GM18511 (cell line): Measurements from ENCODE around the gene TMEM186.
"Not testable (repeated sequence)": the region's sequence is repeated elsewhere in the genome, so short reads cannot be mapped to it uniquely, and the experiment has no call there.

Experiments
- ATAC-seq: cut with Tn5 transposase; IDR thresholded peaks from one replicate; pipeline ENCODE4 v1.9.1; 2021; ENCODE audit warnings: mild to moderate bottlenecking, moderate library complexity; ENCODE audit not compliant: unreplicated experiment

TMEM186 gene

DNA sequence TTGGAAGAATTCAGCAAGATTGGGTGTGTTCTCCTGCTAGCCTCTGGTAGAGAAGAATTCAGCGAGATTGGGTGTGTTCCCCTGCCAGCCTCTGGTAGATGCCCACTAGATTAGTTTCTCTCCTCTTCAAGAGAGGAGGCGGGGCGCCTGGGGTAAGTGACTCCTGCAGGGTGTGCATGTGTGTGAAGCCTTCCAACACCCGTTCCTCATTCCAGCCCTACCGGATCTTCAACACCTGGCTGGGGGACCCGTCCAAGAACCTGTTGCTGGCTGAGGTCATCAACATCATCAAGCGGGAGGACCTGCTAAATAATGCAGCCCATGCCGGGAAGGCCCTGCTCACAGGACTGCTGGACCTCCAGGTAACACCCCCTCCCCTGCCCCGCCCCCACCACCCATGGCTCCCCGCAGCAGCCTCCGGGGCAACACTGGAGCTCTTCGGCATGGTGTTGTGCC is 21.3 kb downstream of the TMEM186 start:
- ATAC-seq, result no peak

DNA sequence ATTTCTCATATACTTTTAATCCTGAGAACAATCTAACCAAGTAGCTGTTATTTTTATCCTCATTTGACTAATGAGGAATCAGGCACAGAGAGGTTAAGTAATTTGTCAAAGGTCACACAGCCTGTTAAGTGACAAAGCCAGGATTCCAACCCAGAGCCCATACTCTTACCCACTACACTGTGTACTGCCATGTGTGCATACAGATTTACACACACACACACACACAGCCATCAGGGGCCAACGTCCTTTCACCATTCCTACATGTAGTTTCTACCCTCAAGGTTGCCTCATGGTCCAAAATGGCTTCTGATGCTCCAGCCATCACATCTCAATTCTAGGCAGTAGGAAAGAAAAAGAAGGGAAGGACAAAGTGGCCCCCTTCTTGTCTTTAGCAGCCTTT is 22.1 kb downstream of the TMEM186 start:
- ATAC-seq, result no peak

DNA sequence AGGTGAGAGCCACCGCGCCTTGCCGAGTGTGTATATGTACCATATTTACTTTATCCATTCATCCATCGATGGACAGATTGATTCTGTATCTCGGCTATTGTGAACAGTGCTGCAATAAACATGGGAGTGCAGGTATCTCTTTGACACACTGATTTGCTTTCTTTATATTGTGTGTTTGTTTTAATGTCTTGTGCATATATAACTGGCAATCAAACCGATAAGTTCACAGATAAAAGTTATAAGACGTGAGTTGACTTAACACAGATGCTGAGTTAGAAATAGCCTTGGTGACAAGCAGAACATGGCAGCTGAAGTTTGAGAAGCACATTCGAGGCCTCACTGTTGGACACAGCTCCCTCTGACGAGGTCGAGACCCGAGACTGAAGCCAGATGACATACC is 23.2 kb downstream of the TMEM186 start:
- no peak for ATAC-seq

DNA sequence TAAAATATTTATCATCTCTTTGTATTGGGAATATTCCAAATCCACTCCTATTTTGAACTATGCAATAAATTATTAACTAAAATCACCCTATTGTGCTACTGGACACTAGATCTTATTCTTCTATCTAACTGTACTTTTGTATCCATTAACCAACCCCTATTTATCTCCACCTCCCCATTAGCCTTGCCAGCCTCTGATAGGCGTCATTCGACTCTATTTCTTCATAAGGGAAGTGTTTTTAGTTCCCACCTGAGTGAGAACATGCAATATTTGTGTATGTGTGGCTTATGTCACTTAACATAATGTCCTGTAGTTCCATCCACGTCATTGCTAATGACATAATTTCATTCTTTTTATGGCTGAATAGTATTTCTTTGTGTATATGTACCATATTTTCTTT is 23.9 kb downstream of the TMEM186 start:
- no peak for ATAC-seq

DNA sequence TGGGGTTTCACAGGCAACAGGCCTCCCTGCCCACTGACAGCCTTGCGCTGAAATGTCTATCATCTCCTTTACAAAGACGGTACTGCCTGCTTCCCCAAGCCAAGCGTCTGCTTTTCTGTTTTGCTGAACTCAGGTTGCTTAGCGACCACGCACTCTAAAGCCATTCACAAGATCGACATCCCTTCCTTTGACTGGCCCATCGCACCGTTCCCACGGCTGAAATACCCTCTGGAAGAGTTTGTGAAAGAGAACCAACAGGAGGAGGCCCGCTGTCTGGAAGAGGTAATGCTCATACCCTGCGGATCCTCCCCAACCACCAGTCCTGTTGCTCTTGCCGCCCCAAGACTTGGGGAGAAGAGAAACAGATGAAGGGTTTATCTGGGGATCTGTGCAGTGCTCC is 28.7 kb downstream of the TMEM186 start:
- no peak for ATAC-seq

DNA sequence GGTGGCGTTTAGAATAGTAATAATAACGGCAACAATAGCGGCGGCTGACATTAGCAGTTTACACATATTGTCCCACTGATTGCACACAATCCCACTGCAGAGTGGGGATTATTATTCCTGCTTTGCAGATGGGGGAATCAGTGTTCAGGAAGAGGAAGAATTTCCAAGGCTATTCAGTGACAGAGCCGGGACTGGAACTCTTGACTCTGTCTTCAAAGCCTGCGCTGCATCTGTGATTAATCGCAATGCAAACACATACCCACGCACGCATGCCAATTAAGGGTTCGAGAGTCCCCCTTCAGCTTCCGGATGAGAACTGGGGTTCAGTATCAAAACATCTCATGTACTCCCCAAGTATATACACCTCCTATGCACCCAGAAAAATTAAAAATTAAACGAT is 29.2 kb downstream of the TMEM186 start:
- ATAC-seq, result no peak

DNA sequence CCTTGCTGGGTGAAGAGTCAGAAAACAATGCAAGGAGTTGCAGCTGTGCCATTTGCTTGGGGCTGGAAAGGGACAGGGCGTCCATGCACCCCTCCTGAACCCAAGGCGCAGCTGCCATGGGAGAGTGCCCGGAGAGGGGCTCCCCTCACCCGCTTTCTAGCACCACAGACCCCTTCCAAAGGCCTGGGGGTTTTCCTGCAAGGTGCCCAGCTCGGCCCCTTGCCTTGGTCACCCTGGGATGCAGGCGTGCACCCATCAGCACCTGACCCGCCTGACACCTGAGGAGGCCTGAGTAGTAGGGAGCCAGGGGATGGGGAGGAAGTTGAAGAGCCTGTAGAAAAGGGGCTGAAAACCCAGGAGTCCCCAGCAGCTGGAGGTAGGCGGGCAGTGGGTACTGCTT is 30.3 kb downstream of the TMEM186 start:
- no peak for ATAC-seq

DNA sequence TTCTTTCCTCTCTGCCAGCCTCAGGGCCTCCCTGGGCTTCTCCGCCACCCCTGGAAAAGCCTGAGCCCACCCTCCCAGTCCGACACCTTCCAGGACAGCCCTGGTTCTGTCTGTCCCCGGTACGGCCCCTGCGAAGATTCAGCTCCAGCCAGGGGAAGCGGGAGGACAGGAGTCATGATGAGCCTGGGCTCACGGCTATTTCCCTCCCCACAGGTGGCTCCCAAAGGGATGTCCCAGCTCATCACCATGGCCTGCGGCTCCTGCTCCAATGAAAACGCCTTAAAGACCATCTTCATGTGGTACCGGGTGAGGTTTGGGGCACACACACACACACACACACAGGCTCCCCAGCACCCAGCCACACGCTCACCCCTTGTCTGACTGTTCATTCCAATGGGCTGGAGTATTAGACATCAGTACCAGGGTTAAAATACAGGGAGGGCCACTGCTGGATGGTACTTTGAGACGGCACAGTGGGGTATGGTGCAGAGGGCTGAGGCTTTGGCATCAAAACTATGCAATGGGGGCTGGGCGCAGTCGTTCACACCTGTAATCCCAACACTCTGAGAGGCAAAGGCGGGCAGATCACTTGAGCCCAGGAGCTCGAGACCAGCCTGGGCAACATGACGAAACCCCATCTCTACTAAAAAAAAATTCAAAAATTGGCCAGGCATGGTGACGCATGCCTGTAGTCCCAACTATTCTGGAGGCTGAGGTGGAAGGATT is 32.8 kb downstream of the TMEM186 start:
- no peak for ATAC-seq

DNA sequence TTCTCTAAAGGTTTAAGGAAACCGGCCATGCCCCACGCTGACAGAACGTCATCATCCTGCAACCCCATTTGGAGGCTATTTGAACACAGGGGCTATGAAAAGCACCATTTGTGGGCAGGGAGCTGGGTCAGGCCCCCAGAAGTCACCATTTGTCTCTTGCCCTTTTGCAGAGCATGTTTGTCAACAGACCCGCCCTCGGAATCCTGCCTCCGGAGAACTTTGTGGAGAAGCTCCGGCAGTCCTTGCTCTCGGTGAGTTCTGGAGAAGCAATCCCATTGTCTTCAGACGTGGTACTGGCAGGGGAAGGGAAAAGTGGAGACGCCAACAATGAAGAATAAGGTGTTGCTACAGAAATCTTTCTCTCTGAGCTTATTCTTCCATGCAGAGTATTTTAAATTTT is 33.5 kb downstream of the TMEM186 start:
- no peak for ATAC-seq

DNA sequence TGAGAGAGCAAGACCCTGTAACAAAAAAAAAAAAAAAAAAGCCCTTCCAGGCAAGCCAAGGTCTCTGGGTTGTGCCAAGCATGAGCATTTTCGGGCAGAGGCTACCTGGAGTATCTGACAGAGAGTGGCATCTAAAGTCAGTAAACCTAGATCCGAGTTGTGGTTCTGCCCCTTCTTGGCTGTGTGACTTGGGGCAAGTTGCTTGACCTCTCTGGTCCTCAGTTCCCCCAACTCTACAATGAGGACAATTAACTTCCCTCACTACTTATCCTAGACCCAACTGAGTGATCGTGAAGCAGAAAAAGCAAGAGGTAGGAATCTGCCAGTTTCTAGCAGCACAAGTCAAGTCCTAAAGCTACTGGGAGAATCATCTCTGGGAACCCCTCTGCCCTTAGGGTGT is 34.4 kb downstream of the TMEM186 start:
- no peak for ATAC-seq

DNA sequence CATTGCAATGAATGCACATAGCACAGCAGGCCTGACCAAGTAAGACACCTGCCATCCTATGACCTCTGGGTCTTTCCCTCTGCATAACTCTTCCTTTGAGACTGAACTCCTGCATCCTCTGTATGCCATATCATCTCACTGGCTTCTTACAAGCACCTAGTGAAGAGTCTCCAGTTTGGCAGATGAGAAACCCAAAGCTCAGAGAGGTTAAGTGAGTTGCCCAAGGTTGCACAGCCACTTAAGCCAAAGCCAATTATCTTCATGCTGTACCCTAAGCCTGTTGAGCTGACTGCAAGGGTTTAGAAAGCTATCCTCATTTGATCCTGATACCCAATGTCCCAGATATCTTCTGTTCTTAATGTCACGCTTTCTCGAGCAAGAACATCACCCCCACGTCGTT is 35.2 kb downstream of the TMEM186 start:
- no peak for ATAC-seq

DNA sequence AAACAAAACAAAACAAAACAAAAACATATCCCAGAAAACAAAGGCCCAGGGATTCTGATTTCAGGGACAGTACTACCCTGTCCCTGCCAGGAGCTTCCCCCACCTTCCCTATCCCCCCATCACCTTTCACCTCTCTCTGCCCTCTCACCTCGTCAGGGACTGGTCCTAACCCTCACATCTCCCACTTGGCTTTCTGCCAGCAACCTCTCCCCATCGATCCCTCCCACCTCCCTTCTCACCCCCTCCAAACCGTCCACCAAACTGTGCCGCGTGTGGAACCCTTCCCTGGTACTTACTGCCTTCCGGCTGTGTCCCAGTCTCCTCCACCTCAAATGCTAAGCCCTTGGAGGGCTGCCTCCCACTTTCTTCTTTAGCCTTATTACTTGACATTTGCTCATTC is 36.4 kb downstream of the TMEM186 start:
- no peak for ATAC-seq

DNA sequence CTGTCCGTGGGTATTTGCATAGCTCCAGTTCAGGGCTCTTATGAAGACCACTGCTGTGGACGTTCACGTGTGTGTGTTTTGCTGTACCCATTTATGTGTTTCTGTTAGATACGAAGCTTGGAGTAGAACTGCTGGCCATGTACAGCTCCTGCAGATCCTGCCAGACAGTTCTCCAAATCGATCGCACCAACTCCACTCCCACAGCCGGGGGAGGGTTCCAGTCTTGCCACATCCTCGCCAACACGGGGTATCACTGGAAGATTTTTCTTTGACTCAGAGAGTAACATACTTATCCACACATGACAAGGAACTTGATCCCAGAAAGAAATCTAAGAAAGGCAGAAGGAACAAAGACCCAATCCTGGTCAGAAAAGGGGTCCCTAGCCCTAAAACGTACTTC is 37.4 kb downstream of the TMEM186 start:
- ATAC-seq, result no peak

DNA sequence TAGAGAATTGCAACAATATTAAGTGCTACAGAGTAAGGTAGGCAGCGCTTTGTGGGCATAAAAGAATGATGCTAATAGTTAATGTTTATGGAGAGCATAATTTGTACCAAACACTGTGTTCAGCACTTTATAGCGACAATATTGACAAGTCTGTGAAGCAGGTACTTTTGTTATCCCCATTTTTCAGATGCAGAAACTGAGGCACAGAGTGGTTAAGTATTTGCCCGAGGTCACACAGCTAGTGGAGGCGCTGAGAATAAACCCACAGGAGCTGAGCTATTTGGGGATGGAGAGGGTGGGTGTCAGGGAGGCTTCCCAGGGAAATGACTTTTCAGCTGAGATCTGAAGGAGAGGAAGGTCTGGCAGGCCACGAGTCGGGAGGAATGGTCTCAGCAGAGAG is 39.4 kb downstream of the TMEM186 start:
- no peak for ATAC-seq

DNA sequence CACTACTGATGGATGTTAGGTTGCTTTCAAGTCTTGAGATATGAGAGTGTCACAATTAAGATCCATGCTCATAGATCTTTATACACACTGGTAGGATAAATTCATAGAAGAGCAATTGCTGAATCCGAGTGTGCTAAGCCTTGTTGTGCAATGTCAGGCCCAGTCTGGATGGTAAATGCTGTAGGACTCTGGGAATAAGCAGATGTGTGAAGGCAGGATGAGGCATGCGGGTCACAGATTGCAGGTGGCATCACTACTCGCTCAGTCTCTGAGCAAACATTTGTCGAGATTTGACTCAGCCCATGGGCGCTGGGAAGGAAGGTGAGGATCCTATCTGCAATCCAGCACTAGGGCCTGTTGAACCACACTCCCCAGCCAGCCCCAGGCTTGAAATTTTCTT is 40.7 kb downstream of the TMEM186 start:
- no peak for ATAC-seq

DNA sequence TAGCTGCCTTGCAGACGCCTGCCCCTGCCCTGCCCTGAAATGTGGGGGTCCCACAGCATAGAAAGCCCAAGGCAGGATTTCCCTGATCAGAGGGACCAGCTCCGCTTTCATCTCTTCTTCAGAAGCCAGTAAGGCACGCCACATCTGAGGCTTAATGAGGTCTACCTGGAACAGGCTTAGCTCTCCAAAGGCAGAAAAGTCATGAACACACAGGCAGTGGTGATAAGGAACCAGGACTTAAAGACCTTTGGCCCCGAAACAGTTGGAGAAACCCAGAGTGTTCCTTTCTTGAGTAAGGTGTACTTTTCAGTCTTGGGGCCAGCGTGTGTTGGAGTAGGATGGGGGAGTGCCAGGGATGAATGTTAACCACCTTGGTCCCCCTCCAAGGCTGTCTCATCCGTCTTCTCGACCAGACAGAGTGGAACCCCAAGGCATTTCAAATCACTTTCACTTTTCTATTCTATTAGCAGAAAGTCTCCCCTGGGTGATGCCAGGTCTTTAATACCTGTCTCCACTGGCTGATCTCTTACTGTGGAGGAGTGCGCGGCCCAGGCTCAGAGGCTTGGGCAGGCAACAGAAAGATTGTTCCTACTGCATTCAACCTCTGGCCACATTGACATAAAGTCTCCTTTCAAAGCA is 43.9 kb downstream of the TMEM186 start:
- ATAC-seq, result no peak

DNA sequence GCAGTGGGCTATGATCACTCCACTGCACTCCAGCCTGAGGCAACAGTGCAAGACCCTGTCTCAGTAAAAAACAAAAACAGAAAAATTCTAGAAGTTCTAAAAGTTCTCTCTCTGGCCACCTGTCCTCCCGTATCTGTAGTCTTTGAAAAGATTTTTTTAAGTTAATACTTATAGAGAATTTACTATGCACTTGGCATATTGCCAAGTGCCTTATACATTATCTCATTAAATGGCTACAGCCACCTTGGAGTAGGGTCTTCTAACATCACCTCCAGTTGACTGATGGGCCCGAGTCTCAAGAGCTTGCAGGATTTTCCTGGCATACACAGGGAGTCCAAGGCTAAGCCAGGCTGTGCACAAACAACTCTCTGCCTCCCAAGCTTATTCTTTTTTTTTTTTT is 44.7 kb downstream of the TMEM186 start:
- no peak for ATAC-seq

DNA sequence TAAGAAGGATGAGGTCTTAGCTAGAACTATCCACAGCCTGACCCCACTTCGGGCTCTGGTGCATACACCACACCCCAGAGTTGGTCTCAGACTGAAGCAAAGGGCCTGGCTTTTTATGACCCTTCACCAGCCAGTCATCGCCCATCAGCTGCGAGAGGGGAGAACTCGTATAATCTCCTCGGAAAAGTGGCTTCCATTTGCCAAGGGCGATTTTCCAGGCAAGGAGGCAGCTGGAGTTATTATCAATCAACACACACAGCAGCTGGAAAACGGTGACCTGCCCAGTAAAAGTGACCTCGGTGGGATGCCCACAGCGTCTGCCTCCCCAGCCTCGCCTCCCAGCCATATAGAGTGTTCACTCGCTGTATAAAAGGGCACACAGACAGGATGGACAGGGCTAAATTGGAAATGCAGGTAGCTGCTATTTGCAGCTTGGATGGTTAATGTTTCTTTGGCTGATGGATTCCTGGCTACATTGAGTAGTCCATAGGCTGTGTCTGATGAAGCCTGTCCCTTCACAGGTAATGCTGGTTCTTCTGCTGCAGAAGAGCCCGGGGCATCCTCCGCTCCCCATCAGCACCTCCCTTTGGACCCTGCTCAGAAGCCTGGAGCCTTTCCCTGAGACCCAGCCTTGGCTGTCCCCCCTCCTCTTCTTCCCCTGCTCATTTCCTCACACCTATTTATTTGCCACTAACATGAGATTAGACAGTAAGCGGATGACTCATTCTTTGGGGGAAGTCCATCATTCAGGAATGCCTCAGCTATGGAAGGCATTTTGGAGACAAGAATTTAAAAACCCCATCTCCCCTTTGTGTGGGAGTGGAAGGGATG is 45.7 kb downstream of the TMEM186 start:
- ATAC-seq, result no peak

DNA sequence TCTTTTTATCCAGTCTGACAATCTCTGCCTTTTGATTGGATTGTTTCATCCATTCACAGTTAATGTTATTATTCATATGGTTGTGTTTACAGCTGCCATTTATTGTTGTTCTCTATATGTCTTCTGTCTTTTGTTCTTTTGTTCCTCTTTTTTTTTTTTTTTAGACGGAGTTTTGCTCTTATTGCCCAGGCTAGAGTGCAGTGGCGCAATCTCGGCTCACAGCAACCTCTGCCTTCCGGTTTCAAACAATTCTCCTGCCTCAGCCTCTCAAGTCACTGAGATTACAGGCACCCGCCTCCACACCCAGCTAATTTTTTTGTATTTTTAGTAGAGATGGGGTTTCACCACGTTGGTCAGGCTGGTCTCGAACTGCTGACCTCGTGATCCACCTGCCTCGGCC is 48.5 kb downstream of the TMEM186 start:
- not testable (repeated sequence) for ATAC-seq
